Body of pancreas (tissue), 4 donors: ENCODE measurements around the gene CAPN5.

Experiments
- POLR2A ChIP-seq, 3 donors: fragments of 450-650 bp; IDR thresholded peaks; one replicate each; pipeline ENCODE4 v1.6.1; 2016; ENCODE audit warnings: antibody characterized with exemption in 3 of 3, mild to moderate bottlenecking in 2 of 3
- TF ChIP-seq, protein P1 (sequence below), 7 experiments: fragments of 450-650 bp in 4 of 7; fragments of 200-600 bp in 3 of 7; sonication (generic) in 3 of 7; IDR thresholded peaks; one replicate each; pipeline ENCODE4 v1.5.1; 2016 to 2019; ENCODE audit warnings: antibody characterized with exemption in 7 of 7

- TF ChIP-seq, protein P1, sequence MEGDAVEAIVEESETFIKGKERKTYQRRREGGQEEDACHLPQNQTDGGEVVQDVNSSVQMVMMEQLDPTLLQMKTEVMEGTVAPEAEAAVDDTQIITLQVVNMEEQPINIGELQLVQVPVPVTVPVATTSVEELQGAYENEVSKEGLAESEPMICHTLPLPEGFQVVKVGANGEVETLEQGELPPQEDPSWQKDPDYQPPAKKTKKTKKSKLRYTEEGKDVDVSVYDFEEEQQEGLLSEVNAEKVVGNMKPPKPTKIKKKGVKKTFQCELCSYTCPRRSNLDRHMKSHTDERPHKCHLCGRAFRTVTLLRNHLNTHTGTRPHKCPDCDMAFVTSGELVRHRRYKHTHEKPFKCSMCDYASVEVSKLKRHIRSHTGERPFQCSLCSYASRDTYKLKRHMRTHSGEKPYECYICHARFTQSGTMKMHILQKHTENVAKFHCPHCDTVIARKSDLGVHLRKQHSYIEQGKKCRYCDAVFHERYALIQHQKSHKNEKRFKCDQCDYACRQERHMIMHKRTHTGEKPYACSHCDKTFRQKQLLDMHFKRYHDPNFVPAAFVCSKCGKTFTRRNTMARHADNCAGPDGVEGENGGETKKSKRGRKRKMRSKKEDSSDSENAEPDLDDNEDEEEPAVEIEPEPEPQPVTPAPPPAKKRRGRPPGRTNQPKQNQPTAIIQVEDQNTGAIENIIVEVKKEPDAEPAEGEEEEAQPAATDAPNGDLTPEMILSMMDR (IDR thresholded peaks at IDR 0.05): no peak
- no peak for TF ChIP-seq POLR2A (IDR thresholded peaks at IDR 0.05)
These were observed 8.0 kb downstream of the CAPN5 start for GRCh38 chr11:77074626-77075221.
